ENCODE data around the gene CHRNA4.
"Not testable (repeated sequence)": the region's sequence is repeated elsewhere in the genome, so short reads cannot be mapped to it uniquely, and the experiment has no call there.

CHRNA4 gene

DNA sequence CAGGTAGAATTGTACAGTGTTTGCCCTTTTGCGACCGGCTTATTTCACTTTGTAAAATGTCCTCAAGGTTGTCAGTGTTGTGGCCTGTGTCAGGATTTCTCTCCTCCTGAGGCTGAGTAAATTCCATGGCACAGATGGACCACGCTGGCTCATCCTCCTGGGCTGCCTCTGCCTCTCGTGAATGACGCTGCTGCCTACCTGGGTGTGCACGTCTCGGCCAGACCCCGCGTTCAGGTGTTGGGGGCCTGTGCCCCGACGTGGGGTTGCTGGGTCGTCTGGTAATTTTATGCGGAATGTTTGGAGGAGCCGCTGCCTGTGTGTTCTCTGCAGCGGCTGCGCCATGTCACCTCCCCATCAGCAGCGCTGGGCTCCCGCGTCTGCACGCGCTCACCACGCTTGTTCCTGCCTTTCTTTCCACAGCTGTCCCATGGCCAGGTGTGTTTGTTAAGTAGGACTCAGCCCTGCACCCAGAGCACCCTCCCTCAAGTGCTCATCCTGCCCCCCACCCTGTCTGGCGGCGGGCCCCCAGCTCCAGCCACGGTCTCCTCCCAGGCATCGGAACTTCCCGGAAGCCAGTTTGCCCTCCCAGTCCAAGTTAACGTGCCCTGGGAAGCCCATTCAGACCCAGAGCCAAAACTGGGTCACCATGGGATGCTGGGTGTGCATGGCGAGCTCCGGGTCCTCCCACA, 36.1 kb upstream of the CHRNA4 start:
- DNase-seq: no peak

DNA sequence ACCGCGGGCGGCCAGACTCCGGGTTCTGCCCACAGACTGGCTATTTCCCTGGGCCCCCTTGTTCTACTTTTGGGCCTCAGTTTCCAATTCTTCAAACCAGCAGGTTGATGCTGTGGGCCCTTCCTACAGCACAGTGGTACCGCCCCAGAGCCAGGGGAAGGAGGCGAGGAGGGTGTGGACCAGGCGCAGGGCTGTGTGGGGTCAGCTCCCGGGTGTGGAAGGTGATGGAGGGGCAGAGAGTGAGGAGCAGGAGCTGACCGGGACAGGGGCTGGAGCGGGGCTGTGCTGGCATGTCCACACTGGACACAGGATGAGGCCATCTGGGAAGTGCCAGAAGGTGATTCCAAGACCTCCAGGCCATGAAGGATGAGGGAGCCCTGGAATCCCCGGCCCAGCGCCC, 35.2 kb upstream of the CHRNA4 start:
- no peak for DNase-seq

DNA sequence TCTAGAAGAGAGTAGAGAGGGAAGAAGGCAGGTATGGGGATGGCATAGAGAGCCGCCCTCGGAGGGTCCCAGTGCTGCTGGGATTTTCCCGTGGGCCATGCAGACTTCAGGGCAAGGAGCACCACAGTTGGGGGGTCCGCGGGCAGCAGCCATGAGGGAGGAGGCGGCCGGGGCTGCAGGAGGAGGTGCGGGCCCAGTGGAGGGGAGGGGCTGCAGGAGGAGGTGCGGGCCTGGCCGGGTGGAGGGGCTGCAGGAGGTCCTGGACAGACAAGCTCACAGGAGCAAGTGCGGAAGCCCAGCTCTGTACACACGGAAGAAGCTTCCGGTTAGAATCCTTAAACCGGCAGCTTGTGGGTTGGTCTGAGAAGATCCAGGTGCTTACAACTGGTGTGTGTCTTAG, 34.6 kb upstream of the CHRNA4 start:
- no peak for DNase-seq

DNA sequence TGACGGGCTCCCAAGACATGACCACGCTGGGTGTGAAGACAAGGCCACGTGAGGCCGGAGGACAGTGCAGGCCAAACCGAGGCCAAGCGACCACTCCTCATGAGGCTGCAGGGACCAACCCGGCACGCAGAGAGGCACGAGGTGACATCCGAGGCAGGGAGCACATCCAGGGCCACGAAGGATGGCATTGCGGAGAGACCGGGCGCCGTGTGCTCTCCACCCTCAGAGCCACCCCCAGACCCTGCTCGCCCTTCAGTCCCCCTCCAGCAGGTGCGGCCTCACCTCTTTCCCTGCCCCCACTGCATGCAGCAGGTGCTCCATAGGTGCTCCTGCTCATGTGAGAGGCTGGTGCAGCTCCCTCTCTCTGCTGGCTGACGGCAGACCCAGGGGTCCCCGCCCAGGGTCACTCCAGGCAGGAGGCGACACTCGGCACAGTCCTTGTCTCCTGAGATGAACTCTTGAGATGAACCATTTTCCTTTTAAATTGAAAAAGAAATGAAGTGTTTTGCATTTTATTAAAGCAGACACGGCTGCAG, 33.8 kb upstream of the CHRNA4 start:
- DNase-seq: no peak

DNA sequence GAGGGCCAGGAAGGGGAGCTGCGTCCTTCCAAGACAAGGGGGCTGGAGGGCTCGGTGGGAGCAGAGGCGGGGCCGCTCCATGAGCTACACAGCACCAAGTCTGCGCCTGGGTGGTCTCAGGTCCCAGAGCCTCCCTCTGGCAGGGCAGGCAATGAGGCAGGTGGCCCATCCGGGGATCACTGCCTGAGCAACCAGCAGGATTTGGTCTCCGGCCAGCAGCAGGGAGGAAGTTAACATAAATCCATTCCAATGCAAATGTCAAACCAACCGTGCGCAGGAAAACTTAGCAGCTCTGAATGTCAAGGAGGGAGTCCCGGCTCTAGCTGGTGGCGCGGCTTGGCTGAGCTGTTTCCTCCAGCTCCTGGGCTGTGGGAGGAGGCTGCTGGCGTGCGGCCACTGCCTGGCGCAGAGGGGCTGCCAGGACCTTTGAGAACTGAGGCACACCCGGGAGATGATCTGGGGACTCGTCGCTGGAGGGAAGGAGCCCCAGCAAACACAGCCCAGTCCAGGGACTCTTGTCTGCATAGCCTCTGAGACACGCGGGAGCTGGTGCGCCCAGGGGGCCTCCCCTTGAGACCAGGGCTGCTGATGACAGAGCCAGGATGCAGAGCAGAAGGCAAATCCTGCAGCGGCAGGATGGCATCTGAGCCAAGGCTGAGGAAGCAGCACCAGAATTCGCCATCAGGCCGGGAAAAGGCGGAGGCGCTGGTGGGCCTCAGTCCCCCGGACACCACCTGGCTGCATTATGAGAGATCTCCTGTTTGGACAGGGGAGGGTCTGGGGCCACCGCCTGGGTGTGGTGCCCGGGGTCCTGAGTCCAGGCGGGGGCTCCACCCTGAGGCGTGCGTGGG, 33.1 kb upstream of the CHRNA4 start:
- no peak for DNase-seq

DNA sequence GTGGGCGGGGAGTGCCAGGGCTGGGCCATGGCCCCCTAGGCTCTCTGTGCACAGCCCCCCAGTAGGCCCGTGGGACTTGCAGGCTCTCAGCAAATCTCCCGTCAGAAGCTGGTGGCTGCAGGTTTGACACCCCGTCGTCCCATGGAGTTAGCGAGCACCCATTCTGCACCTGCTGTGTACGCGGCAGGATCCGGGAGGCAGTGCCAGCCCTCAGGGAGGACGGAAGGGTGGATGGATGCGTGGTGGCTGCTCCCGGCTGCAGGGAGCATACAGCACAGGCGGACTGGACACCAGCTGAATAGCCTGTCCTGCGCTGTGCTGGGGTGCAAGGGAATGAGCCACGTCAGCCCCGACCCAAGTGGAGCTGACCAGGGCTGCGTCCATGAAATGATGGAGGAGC, 32.4 kb upstream of the CHRNA4 start:
- DNase-seq: no peak

DNA sequence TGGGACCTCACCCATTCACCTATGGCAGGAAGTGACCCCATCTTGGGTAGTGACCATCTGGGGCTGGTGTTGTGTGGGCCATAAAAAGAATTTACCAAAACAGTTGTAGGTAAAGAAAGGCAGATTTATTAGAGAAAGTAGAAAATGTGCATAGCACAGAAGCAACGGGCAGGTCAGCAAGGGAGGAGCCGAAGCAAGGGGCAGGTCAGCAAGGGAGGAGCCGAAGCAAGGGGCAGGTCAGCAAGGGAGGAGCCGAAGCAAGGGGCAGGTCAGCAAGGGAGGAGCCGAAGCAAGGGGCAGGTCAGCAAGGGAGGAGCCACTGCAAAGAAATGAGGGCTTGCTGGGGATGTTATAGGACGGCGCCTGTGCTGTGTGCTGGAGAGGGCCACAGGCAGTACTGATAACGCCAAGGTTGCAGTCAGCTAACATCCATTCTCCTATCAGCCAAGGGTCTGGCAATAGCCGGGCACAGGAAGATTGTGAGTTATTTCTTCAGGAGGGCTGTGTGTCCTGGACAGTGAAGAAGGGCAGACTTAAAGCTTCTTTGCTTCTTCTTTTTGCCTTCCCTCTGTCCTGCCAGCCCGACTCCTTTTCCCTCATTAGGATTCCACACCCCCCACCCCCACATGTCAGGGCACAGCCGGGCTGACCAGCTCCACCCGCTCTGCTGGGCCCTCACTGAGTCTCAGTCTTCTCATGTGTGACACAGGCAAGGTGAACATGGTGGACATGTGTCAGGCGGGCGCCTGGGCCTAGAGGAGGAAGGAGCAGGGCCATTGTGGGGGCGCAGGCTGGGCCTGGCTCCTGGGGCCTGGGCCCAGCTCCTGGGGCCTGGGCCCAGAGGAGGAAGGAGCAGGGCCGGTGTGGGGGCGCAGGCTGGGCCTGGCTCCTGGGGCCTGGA, 31.6 kb upstream of the CHRNA4 start:
- DNase-seq: no peak

DNA sequence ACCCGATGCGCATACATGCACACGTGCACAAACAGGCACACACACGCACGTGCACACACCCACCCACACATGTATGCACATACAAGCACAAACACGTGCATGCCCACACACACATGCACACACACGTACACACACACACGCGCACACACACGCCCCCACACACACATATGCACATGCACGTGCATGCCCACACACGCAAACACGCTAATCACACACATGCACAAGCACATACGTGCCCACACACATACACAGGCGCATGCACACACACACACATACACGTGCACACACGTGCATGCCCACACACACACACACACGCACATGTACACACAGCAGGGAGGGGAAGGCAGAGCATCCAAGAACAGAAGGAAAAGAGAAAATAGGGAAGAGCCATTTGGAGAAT, 26.8 kb upstream of the CHRNA4 start:
- no peak for DNase-seq

DNA sequence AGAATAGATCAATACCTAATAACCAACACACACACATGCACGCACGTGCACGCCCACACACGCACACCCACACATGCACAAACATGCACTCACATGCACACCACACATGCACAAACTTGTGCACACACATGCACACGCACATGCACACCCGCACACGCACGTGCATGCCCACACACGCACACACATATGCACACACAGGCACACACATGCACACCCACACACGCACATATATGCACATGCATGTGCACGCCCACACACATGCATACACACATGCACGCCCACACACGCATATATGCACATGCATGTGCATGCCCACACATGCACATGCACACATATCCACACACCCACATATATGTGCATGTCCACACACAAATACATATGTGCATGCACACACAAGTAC, 26.2 kb upstream of the CHRNA4 start:
- DNase-seq: no peak

DNA sequence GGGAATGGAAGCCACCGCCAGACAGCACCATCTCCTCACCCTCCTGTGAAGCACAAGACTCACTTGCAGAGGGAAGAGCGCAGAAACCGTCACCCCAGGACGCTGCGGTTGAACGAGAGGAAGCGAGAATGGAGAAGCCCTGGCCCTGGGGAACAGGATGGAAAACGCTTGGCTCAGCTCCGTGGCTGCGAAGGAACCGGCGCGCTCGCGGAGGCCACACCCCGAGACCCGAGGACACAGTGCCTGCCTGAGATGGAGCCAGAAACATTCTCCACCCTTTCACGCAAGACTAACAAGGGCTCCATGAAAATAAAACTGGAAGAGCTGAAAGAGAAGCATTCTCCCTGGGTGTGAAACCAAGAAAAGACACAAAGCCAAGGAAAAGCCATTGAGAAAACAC, 25.3 kb upstream of the CHRNA4 start:
- no peak for DNase-seq

DNA sequence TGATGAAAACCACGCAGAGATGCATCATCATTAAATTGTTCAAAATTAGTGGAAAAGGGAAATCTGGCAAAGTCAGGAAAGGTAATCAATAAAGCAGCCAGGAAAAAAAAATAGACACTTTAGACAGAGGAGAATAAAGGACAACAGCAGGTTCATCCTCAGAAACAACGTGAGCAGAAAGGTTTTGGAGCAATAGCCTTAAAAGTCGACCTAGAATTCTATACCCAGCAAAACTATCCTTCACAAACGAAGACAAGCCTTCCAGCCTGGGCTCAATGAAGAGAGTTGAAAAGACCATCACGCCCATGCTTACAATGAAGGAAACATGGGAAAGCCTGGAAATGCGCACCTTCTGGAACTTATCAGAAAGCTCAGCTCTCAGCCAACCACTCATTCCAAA, 24.7 kb upstream of the CHRNA4 start:
- no peak for DNase-seq

DNA sequence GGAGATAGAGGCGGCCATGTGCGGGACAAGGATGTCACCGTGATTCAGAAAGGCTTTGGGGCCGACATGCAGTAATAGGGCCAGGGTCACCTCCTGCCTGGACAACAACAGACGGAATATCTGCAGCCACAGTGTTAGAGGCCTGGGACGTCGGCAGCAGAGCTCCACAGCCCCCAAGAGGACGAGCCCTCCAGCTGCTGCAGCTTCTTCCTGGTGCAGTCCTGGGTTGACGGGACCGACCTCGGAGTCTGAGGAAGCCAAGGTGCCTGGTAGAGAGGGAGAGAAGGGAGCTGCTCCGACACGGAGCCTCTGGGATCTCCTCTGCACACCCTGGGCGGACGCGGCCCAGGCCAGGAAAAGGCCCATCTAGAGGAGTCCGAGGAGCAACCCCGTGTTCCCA, 23.2 kb upstream of the CHRNA4 start:
- no peak for DNase-seq

DNA sequence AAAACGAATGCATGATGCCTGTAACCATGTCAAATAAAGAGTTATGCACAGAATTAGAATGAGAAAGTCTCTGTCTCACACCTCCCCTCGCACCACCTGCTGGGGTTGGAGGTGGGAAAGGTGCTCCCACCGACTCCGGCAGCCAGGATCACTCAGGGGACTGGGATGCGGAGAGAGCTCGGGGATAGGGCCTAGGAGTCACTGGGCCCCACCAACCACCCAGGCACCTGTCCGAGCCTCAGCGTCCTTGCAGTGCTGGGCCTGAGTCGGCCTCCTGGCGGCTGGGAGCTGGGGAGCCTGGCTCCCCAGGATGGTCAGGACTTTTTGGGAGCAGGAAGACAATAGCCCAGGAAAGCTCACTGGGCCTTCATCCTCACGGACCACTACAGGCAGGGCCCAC, 22.4 kb upstream of the CHRNA4 start:
- no peak for DNase-seq

DNA sequence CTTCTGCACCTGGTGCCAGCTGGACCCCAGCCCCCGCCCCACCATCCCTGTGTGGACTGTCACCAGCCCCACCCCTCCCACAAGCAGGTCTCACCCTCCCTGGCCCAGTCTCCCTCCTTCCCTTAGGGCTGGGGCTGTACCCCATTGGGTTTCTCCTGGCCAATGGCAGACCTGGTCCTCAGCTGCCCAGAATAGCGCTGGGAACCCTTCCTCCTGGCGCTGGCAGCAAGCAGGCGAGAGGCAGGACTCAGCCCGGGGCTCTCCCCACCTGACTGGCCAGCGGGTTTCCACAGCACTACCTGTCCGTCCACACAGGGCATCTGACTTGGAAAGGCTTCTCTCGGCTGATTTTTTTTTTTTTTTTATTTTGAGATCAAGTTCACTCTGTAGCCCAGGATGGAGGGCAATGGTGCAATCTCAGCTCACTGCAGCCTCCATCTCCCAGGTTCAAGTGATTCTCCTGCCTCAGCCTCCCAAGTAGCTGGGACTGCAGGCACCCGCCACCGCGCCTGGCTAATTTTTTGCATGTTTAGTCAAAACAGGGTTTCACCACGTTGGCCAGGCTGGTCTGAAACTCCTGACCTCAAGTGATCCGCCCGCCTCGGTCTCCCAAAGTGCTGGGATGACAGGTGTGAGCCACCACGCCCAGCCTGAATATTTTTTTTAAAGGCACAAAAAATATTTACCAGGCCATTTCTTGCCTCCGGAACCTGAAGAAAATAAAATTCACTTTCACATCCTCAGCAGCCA, 21.6 kb upstream of the CHRNA4 start:
- no peak for DNase-seq

DNA sequence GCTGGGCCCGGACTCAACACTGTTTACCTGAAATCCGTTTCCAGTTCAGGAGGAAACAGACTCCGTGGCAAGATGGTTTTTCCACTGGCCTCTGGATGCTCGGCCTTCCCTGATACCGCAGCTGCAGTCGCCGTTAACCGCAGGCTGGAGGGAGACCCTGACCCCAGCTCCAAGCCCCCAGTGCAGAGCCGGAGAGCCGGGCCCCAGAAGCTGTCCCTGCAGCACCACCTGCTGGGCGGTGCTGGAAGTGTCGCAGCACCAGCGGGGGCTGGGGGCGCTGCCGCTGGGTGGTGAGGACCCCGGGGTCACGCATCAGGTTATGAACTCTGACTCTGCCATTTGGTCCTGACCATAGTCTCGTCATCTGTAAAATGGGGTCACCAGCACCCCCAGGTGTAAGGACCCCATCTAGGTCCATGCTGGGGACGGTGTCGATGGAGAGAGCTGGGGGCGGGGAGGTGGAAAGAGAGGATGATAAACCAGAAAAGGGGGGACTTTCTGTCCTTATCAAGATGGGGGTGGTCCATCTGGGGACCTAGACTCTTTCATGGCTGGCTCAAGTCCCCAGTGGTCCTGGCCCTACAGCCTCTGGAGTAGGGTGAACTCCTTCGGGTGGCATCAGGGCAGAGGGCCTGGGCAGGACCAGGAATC, 20.8 kb upstream of the CHRNA4 start:
- DNase-seq: peak; percentile 45

DNA sequence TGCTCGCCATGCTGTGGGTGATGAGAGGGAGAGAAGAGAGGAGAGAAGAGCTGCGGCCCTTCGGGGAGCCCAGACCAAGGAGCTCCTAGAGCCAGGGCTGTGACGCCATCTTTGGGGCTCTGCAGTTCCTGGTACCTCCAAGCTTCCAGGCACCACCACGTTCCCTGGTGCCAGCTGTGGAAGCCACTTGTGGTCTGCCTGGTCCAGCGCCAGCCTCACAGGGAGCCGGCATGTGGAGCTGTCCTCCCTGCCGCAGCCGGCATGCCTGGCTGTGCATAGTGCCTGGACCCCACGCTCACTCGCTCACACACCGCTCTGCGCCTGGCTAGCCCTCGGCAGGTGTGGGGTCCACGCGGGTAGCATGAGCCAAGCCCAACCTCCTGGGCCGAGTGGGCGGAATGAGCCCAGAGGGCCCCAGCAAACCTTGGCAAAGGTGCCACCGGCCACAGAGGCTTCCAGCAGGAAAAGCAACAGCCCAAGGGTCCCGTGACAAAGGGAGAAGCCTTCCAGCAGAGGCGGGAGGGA, 19.3 kb upstream of the CHRNA4 start:
- no peak for DNase-seq

DNA sequence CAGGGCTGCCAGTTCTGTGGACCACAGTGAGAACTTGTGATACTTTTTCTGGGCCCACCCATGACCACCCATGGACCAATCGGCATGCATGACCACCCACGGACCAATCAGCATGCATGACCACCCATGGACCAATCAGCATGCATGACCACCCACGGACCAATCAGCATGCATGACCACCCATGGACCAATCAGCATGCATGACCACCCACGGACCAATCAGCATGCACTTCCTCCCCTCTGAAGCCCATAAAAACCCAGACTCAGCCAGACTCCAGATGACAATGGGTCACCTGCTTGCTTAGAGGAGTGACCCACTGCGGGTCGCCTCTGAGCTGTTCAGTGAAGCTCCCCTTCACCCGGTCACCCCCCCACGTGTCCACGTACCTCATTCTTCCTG, 18.7 kb upstream of the CHRNA4 start:
- not testable (repeated sequence) for DNase-seq

DNA sequence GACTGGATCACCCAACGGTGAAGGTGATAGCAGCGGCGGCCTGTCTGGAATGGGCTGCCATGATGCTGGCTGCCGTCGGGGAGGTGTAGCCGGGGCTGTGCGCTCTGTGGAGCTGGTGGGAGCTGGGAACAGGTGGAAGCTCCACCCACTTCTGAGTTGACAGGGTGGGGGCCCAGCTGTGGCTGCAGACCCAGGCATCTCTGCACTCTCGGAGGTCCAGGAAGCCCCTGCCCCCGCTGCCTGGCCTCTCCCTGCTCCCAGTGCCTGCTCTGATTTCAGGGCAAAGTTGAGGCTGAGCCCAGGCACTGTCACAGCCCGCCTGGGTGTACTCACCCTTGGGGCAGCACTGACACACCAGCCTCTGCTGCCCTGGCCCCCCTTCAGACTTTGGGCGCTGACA, 18.1 kb upstream of the CHRNA4 start:
- DNase-seq: no peak

DNA sequence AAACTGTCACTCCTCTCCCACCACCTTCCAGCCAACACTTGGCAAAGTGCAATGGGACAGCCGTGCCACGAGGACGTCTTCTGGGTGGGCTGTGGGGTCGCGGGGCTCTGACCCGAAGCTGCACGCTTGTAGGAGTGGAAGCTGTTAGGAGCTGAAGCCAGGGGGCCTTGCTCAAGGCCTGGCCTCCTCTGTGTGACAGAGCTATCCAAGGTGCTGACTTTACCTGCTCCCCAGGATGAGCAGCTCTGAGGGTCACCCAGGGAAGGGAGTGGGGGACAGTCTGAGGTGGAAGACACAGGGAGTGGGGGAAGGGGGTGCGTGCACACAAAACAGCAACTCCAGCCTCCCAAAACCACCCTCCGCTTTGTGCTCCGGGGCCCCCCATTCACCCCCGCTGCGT, 17.5 kb upstream of the CHRNA4 start:
- DNase-seq: no peak

DNA sequence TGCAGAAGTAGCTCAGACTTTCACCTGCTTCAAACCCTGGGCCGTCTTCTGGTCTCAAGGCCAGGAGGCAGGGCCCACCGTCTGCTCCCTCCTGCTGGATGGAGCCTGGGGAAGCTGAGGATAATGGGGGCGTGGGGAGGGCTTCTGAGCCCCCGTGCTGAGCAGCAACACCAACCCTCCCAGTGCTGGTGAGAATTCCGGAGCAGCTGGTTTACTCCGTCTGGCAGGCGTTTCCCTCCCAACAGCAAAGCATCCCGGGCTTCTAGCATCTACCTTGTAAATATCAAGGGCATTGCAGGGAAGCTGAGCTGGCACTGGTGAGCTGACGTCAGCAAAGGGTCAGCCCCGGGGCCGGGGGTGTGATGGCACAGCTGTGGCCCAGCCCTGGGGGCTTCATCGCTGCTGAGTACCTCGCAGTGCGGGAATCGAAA, 16.8 kb upstream of the CHRNA4 start:
- no peak for DNase-seq

DNA sequence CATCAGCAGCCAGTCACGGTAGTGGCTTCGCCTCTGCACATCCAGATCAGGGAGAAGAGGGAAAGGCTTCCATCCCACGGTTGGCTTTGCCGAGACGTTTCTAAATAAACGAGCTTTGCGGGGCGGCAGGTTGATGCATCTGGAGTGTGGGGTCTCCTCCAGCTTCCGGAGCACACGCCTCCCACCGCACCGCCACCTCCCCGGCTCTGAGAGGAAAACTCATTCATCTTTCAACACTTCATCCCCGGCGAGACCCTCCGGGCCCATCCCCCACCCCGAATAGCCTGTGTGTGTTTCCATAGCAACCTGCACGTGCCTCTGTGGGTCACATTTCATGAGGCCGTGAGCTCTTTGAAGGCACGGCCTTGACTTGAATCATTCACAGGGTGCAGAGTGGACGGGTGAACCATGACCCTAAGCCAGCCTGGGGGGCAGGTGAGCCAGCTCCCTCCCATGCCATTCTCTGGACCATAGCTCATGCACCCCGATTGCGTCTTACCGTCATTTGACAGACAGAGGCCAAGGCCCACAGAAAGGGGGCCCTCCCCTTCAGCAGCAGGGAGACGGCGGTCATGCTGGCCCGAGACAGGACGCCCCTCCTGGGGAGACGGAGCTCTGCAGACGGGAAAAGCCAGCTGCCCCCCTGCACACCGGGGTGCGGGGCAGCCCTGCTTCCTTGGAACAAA, 16.2 kb upstream of the CHRNA4 start:
- no peak for DNase-seq

All from activated CD8-positive, alpha-beta memory T cell treated with anti-CD3 and anti-CD28 coated beads, Interleukin-2, amount 50 U/mL, for 4 hours (primary cell).